A549 (cell line): ENCODE measurements around the gene RPS6KC1. TPM values are rescaled to one million over a fixed set of nuclear protein-coding genes. Genes with fewer than 3 reads are reported as not detected.
"Not testable (repeated sequence)": the region's sequence is repeated elsewhere in the genome, so short reads cannot be mapped to it uniquely, and the experiment has no call there.

Experiments used
- ATAC-seq, 2 experiments: fragments of 200-7000 bp in 1 of 2; fragments of >200 bp in 1 of 2; cut with Nextera tagmentation in 1 of 2; cut with Tn5 transposase in 1 of 2; 3 replicates each; pipeline versions ENCODE4 v1.8.0 to v1.9.1; 2018 to 2020; ENCODE audit warnings: mild to moderate bottlenecking in 1 of 2, moderate library complexity in 1 of 2
- CTCF ChIA-PET: fragments of 300-600 bp; sonication (Branson Sonifier 250); formaldehyde crosslinking; extraction: SDS; loops from one replicate; lab custom pipeline; 2021; ENCODE audit warnings: antibody characterized with exemption, inconsistent platforms; lab: Yijun Ruan, JAX
- POLR2A ChIA-PET: fragments of 350-600 bp; formaldehyde crosslinking; extraction: SDS; loops from one replicate; lab custom pipeline; 2021; ENCODE audit warnings: antibody characterized with exemption, inconsistent platforms; lab: Yijun Ruan, JAX
- DNase-seq, 2 experiments: peaks; one replicate each; pipeline versions ENCODE4 v3.0.0 to v3.0.0-alpha.2; 2011 to 2016; ENCODE audit warnings: low read depth in 1 of 2, low spot score in 1 of 2
- FAIRE-seq: peaks from 2 replicates; lab custom pipeline; 2011; peaks lifted over from hg19 to GRCh38; lab: Jason Lieb, UNC
- H3K27ac ChIP-seq, 2 experiments: fragments of >200 bp; sonication (Bioruptor Twin); formaldehyde crosslinking; 3 replicates each; pipeline ENCODE4 v1.5.1; 2016 to 2017
- H3K4me1 ChIP-seq: fragments of >200 bp; sonication (Bioruptor Twin); formaldehyde crosslinking; 3 replicates; pipeline ENCODE4 v1.6.1; 2016
- H3K4me2 ChIP-seq: fragments of >200 bp; sonication (Bioruptor Twin); formaldehyde crosslinking; 3 replicates; pipeline ENCODE4 v1.6.1; 2016
- H3K4me3 ChIP-seq: fragments of >200 bp; sonication (Bioruptor Twin); formaldehyde crosslinking; 3 replicates; pipeline ENCODE4 v1.5.1; 2016
- H3K9me3 ChIP-seq: fragments of >200 bp; sonication (Bioruptor Twin); formaldehyde crosslinking; 3 replicates; pipeline ENCODE4 v1.6.1; 2016
- ATOH8 ChIP-seq: fragments of 250-450 bp; sonication (Bioruptor Pico); IDR thresholded peaks from 2 replicates; pipeline ENCODE4 v1.5.0; 2020; ENCODE audit warnings: low read depth, mild to moderate bottlenecking, moderate library complexity
- CBX8 ChIP-seq: fragments of 200-600 bp; sonication (generic); IDR thresholded peaks from 2 replicates; pipeline ENCODE4 v1.6.1; 2016
- ELK1 ChIP-seq: fragments of 150-350 bp; IDR thresholded peaks from 2 replicates; pipeline ENCODE4 v1.6.1; 2014; ENCODE audit warnings: low read depth, mild to moderate bottlenecking, low read length
- ESRRA ChIP-seq: fragments of 150-350 bp; IDR thresholded peaks from 2 replicates; pipeline ENCODE4 v1.6.1; 2014; ENCODE audit warnings: mild to moderate bottlenecking, low read length, borderline replicate concordance
- FOXS1 ChIP-seq: fragments of 250-450 bp; sonication (Bioruptor Pico); IDR thresholded peaks from 2 replicates; pipeline ENCODE4 v1.5.0; 2020; ENCODE audit warnings: mild to moderate bottlenecking, moderate library complexity
- HDAC2 ChIP-seq: fragments of 200-600 bp; sonication (generic); IDR thresholded peaks from 2 replicates; pipeline ENCODE4 v1.6.1; 2016
- HES2 ChIP-seq: fragments of >200 bp; sonication (Bioruptor Twin); formaldehyde crosslinking; IDR thresholded peaks from 2 replicates; pipeline ENCODE4 v1.6.1; 2016
- HEYL ChIP-seq: fragments of 250-450 bp; sonication (Bioruptor Pico); IDR thresholded peaks from 2 replicates; pipeline ENCODE4 v1.8.0; 2021; ENCODE audit warnings: mild to moderate bottlenecking, moderate library complexity
- KDM1A ChIP-seq: fragments of 200-600 bp; sonication (generic); IDR thresholded peaks from 2 replicates; pipeline ENCODE4 v1.6.1; 2016; ENCODE audit warnings: low read depth, mild to moderate bottlenecking
- RARB ChIP-seq: fragments of 250-450 bp; sonication (Bioruptor Pico); IDR thresholded peaks from 2 replicates; pipeline ENCODE4 v1.8.0; 2021; ENCODE audit warnings: mild to moderate bottlenecking, moderate library complexity
- RCOR1 ChIP-seq: fragments of 150-350 bp; IDR thresholded peaks from 2 replicates; pipeline ENCODE4 v1.6.1; 2014; ENCODE audit warnings: antibody characterized with exemption, low read length, low read depth
- SREBF2 ChIP-seq: fragments of 450-650 bp; IDR thresholded peaks from 2 replicates; pipeline ENCODE4 v1.6.1; 2014; ENCODE audit warnings: mild to moderate bottlenecking, moderate library complexity
- TFCP2L1 ChIP-seq: fragments of 250-450 bp; sonication (Bioruptor Pico); IDR thresholded peaks from 2 replicates; pipeline ENCODE4 v1.5.0; 2021; ENCODE audit warnings: mild to moderate bottlenecking
- TP53 ChIP-seq: fragments of 250-450 bp; sonication (Bioruptor Pico); IDR thresholded peaks from 2 replicates; pipeline ENCODE4 v1.5.0; 2021; ENCODE audit warnings: mild to moderate bottlenecking, moderate library complexity
- USF2 ChIP-seq: fragments of 450-650 bp; IDR thresholded peaks from 2 replicates; pipeline ENCODE4 v1.6.1; 2014; ENCODE audit warnings: antibody characterized with exemption
- ZC3H11A ChIP-seq: fragments of 450-650 bp; IDR thresholded peaks from 2 replicates; pipeline ENCODE4 v1.6.1; 2014; ENCODE audit warnings: antibody characterized with exemption, mild to moderate bottlenecking
- ZFP36 ChIP-seq: fragments of 450-650 bp; IDR thresholded peaks from 2 replicates; pipeline ENCODE4 v1.6.1; 2014; ENCODE audit warnings: borderline replicate concordance; ENCODE audit not compliant: partially characterized antibody
- WGBS: methylation state at CpG from one replicate; pipeline ENCODE4 v1.1.6; 2017; ENCODE audit errors: missing lambda C conversion rate; 5-methylcytosine and 5-hydroxymethylcytosine counted together
- polyA plus RNA-seq, 4 experiments: library from polyadenylated mRNA; depleted of rRNA in 3 of 4; stranded (reverse); fragments of >200 nt; fragmentation: RNase III in 1 of 4; extraction: RNeasy Plus Mini Kit Qiagen cat#74134 plus additional on column Dnase treatment in 1 of 4; gene quantifications; 2 replicates in 3 of 4; 3 replicates in 1 of 4; pipeline ENCODE4 v1.2.3, GENCODE V29; 2011 to 2017

The RPS6KC1 gene
- polyA plus RNA-seq, 2 of the 4 experiments (the other 2 are of a cell fraction), result 11.7 to 25.4 TPM

GRCh38 chr1:213194383-213194782 is 143.3 kb downstream of the RPS6KC1 start:
- no peak overlapping the region for H3K4me3 ChIP-seq
- no peak overlapping the region for H3K4me2 ChIP-seq
- no peaks in the 10 kb centered on the region for H3K9me3 ChIP-seq
- FAIRE-seq (no peak), DNase-seq (no peak), ATAC-seq (no peak)
- TF ChIP-seq ESRRA (no peak), USF2 (no peak), RARB (CRISPR knock-in tag) (no peak), FOXS1 (CRISPR knock-in tag) (no peak)
- CTCF ChIA-PET, result no interaction called here
- no peaks in the 10 kb centered on the region for H3K4me1 ChIP-seq
- 94% methylated on average over 4 of the region's 5 CpGs for WGBS
- POLR2A ChIA-PET, result no interaction called here
- H3K27ac ChIP-seq, result no peak overlapping the region

GRCh38 chr1:213194855-213195254 is 143.8 kb downstream of the RPS6KC1 start:
- POLR2A ChIA-PET, result no interaction called here
- Histone ChIP-seq H3K27ac (no peak overlapping the region), H3K4me2 (no peak overlapping the region), H3K4me3 (no peak overlapping the region), H3K4me1 (no peaks in the 10 kb centered on the region), H3K9me3 (no peaks in the 10 kb centered on the region)
- no peak for FAIRE-seq
- ATAC-seq, result no peak
- DNase-seq, result no peak
- CTCF ChIA-PET, result no interaction called here
- TF ChIP-seq ATOH8 (CRISPR knock-in tag) (no peak), CBX8 (no peak)

GRCh38 chr1:213196328-213197054 is 145.4 kb downstream of the RPS6KC1 start:
- 86% methylated on average over 10 of the region's 10 CpGs for WGBS
- H3K9me3 ChIP-seq, POLR2A ChIA-PET, H3K4me2 ChIP-seq, H3K4me3 ChIP-seq, H3K4me1 ChIP-seq, DNase-seq, ATAC-seq, H3K27ac ChIP-seq, FAIRE-seq, CTCF ChIA-PET: not testable (repeated sequence)

GRCh38 chr1:213200630-213201029 is 149.6 kb downstream of the RPS6KC1 start:
- CTCF ChIA-PET, result no interaction called here
- ATAC-seq (no peak), FAIRE-seq (no peak), DNase-seq (no peak)
- TF ChIP-seq SREBF2, result no peak
- no peak for TF ChIP-seq TP53 (CRISPR knock-in tag)
- no peak for TF ChIP-seq ZFP36
- no peak for TF ChIP-seq TFCP2L1
- TF ChIP-seq ELK1, result no peak
- TF ChIP-seq RCOR1, result no peak
- no peak for TF ChIP-seq KDM1A
- no peak for TF ChIP-seq HDAC2
- no peak for TF ChIP-seq HEYL (CRISPR knock-in tag)
- TF ChIP-seq HES2, result no peak
- no peak for TF ChIP-seq CBX8
- no peak for TF ChIP-seq ZC3H11A
- no peaks in the 10 kb centered on the region for H3K9me3 ChIP-seq
- no peak overlapping the region for H3K4me3 ChIP-seq
- POLR2A ChIA-PET, result interaction anchor here (0.6 kb wide), 1 partner anchor 25 kb away, joined by 3 read pairs; no protein-coding TSS in a partner anchor
- WGBS, result 93% methylated on average over 3 of the region's 3 CpGs
- H3K4me1 ChIP-seq, result no peaks in the 10 kb centered on the region
- H3K4me2 ChIP-seq, result no peak overlapping the region
- no peak overlapping the region; a peak in 1 of 6 replicates for H3K27ac ChIP-seq
